ENCODE measurements around the gene MSX2.

MSX2 gene

GRCh38 chr5:174718880-174719610, 5.3 kb upstream of the MSX2 start:
- DNase-seq, result no peak

GRCh38 chr5:174719793-174720611, 4.4 kb upstream of the MSX2 start:
- no peak for DNase-seq

- DNase-seq, result no peak
These were observed 3.5 kb upstream of the MSX2 start for GRCh38 chr5:174720612-174721529.

- DNase-seq, result no peak
These were observed 2.6 kb upstream of the MSX2 start for GRCh38 chr5:174721530-174722432.

DNA sequence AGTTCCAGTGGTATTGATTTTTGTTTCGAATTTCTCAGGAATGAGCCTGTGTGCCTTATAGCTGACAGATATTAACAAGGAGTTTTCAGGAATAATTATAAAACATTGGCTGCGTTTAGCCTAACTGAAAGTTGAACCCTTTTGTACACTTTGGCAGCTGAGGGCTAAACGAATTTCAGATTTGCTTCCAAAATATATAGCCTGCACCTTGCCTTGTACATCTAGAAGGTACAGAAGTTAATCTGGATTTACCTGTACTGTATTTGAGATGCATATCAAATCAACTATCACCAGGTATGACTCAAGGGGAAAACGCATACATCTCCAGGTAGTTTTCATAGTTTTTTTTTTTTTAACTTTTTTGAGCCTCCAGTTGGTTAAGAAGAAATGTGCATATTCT, 1.9 kb upstream of the MSX2 start:
- DNase-seq, result no peak

DNA sequence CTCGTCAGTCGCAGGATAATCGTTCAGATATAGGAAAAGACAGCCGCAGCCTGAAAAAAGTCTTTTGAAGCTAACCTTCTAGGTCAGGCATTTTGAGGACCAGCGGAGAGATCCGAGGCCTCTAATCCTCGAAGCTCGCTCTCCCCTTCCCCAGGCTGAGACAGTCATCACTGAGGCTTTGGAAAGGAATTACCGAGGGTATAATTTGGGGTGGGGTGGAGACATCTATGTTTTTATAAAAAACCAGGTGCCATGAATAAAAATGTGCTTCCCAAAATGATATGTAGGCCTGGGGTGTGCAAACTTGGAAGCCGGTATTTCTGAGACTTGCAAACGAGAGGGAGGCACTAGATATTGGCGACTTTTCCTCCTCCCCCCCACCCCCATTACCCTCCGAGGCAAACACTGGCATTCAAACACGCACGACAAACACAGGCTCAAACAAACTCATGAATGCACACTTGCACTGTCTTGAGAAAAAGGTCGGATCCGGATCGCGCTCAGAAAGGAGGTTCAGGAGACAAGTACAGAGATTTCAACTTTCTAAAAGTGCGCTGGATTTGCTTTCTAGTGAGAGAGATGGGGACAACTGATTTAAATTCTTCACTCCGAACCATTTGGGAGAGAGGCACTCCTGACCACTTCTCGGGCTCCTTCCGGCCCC, 935 bp upstream of the MSX2 start:
- no peak for DNase-seq

DNA sequence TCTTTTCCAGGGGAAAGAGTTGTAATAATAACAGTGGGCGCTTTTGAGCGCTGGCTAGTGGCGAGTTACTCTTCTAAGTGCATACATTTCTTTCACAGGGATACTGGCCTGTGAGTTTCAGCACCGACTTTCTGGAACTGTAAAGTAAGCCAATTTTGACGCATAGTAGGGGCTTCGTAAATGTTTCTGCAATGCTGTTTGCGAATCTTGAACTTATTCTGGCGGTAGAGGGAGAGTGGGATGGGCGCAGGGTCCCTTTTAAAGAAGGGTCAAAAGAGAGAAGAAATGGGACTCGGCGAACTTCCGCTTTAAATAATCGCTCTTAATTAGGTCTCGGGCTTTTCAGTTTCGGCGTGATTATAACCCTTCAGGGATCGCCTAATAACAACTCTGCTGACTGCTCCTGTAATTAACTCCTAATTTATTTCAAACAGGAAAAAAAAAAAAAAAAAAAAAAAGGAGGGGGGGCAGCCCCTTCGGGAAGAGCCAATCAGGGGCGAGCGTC, 351 bp upstream of the MSX2 start:
- DNase-seq, result no peak

GRCh38 chr5:174725261-174725990, 1.0 kb downstream of the MSX2 start:
- no peak for DNase-seq

GRCh38 chr5:174725991-174726601, 1.7 kb downstream of the MSX2 start:
- DNase-seq, result no peak

DNA sequence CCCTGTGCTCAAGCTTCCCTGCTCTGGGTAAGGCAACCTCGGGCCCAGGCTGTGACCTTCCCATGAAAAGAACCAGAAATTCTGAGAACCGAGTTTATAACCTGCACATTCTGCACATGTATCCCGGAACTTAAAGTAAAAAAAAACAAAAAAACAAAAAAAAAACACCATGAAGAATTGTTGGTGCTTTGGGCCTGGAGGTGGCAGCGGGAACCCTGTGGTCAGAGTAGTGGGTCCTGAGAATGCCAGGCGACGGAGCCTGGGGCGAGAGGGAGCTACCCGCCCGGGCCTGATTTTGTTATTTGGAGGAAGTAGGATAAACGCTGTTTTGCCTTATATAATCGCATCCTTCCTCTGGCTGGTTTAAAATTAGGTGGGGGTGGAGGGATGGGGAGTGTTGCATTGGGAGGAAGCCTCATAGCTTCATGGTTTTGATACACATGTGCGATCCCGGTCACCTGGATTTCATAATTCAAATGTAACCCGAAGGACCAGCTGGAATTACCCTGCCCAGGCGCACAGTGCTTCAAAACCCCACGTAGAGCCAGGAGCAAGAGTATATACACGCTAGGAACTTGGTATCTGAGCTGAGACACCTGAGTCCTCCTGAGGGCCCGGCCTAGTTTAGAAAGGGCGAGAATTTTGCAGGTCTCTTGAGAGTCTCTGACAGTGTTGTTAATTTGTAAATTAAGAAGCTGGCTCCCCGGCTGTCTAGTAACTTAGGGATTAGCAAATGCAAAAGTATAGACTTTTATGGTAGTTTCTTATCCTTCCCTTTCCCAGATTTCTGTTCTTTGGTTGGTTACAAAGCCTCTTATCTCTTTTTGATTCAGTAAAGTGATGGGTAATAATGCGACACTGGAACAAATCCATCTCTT, 2.8 kb downstream of the MSX2 start:
- no peak for DNase-seq

- no peak for DNase-seq
These were observed 3.7 kb downstream of the MSX2 start for GRCh38 chr5:174727794-174728680.

DNA sequence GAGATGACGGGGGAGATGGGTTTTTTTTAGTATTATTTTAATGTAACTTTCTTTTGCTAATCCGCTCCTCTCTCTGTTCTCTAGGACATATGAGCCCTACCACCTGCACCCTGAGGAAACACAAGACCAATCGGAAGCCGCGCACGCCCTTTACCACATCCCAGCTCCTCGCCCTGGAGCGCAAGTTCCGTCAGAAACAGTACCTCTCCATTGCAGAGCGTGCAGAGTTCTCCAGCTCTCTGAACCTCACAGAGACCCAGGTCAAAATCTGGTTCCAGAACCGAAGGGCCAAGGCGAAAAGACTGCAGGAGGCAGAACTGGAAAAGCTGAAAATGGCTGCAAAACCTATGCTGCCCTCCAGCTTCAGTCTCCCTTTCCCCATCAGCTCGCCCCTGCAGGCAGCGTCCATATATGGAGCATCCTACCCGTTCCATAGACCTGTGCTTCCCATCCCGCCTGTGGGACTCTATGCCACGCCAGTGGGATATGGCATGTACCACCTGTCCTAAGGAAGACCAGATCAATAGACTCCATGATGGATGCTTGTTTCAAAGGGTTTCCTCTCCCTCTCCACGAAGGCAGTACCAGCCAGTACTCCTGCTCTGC, 4.8 kb downstream of the MSX2 start:
- no peak for DNase-seq

DNA sequence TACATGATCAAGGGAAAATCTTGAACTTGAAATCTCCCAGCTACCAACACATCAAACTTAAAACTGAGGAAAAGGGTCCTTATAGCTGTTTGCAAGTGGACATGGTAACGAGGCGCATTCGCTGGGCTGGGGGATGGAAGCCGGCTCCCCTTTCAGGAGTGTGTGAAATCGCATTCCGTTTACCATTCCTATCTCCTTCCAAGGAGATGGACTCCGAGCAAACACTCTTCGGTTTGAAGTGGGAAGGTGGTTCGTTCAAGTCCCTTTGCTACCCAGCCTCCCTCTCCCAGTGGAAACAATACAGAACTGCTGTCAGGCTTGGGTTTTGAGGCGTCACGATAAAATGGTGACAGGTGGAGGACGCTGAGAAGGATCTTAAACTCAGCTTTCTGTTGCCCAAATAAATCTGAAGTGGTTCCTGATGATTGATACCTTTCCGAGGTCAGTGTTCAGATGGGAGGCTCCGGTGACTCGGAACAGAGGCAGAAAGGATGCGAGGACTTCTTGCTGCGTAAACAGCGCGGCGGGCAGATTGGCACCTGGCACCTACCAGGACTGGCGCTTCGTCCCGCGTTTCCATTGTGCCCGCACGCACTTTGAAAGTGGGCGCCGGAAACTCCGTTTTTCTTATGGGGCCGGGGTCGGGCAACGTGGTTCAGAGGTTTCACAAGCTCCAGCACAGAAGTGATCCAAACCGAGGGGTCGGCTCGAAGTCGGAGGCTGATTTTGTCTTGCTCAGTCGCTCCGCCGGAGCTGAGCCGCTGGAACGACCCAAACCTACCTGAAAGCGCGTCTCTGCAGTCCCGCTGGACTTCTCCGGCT, 7.0 kb downstream of the MSX2 start:
- no peak for DNase-seq

GRCh38 chr5:174732036-174733020, 7.9 kb downstream of the MSX2 start:
- no peak for DNase-seq

GRCh38 chr5:174733091-174733690, 8.8 kb downstream of the MSX2 start:
- no peak for DNase-seq
